HEK293 (cell line): ENCODE data around the gene OTOP3.
A peak's percentile ranks its signal among the peaks of the same experiment; 100 is the strongest.
"Not testable (repeated sequence)": the region's sequence is repeated elsewhere in the genome, so short reads cannot be mapped to it uniquely, and the experiment has no call there.

Source experiments
- CTCF ChIA-PET: fragments of 350-600 bp; formaldehyde crosslinking; extraction: SDS; loops from one replicate; lab custom pipeline; 2021; ENCODE audit warnings: antibody characterized with exemption; lab: Yijun Ruan, JAX
- POLR2A ChIA-PET: fragments of 300-600 bp; formaldehyde crosslinking; extraction: SDS; loops from one replicate; lab custom pipeline; 2020; ENCODE audit warnings: antibody characterized with exemption, inconsistent platforms; lab: Yijun Ruan, JAX
- H3K27ac ChIP-seq: fragments of 200-500 bp; sonication (Bioruptor generic); 2 replicates; pipeline ENCODE4 v1.5.1; 2014; ENCODE audit warnings: low read depth, low read length, control low read depth, inconsistent platforms; ENCODE audit errors: extremely low read depth
- H3K36me3 ChIP-seq, 2 experiments: fragments of 200-500 bp in 1 of 2; sonication (Bioruptor generic) in 1 of 2; 1 replicate in 1 of 2; 2 replicates in 1 of 2; pipeline ENCODE4 v1.5.1; 2014 to 2017; ENCODE audit warnings: inconsistent platforms in 2 of 2, low read length in 2 of 2; ENCODE audit not compliant: control insufficient read depth in 2 of 2, insufficient read depth in 1 of 2
- H3K4me1 ChIP-seq: fragments of 200-500 bp; sonication (Bioruptor generic); 2 replicates; pipeline ENCODE4 v1.5.1; 2014; ENCODE audit warnings: mild to moderate bottlenecking, low read length, inconsistent platforms; ENCODE audit not compliant: control insufficient read depth, insufficient read depth
- H3K4me3 ChIP-seq: 2 replicates; pipeline ENCODE4 v1.5.1; 2011; ENCODE audit warnings: low read depth, mild to moderate bottlenecking, control low read depth, low read length, moderate library complexity
- H3K9me3 ChIP-seq: fragments of 200-500 bp; sonication (Bioruptor generic); 2 replicates; pipeline ENCODE4 v1.5.1; 2014; ENCODE audit warnings: low read depth, low read length, inconsistent platforms; ENCODE audit not compliant: control insufficient read depth, insufficient read depth
- HOXC10 ChIP-seq: sonication (generic); formaldehyde crosslinking; IDR thresholded peaks from 2 replicates; pipeline ENCODE4 v1.8.1; 2023; ENCODE audit warnings: mild to moderate bottlenecking, missing genetic modification reagents
- PBX3 ChIP-seq: sonication (generic); formaldehyde crosslinking; IDR thresholded peaks from 2 replicates; pipeline ENCODE4 v1.8.1; 2022; ENCODE audit warnings: mild to moderate bottlenecking, moderate library complexity, missing genetic modification reagents
- SCRT1 ChIP-seq: fragments of 450-650 bp; formaldehyde crosslinking; IDR thresholded peaks from 2 replicates; pipeline ENCODE4 v1.5.1; 2016; ENCODE audit warnings: missing biosample characterization, missing genetic modification characterization, borderline replicate concordance
- SCRT2 ChIP-seq: fragments of 450-650 bp; formaldehyde crosslinking; IDR thresholded peaks from 2 replicates; pipeline ENCODE4 v1.5.1; 2016; ENCODE audit warnings: missing biosample characterization, missing genetic modification characterization
- ZBTB17 ChIP-seq: fragments of 450-650 bp; formaldehyde crosslinking; IDR thresholded peaks from 2 replicates; pipeline ENCODE4 v1.5.1; 2016; ENCODE audit warnings: missing biosample characterization, missing genetic modification characterization
- ZNF121 ChIP-seq: fragments of 450-650 bp; formaldehyde crosslinking; IDR thresholded peaks from 2 replicates; pipeline ENCODE4 v1.5.1; 2016; ENCODE audit warnings: missing biosample characterization, missing genetic modification characterization
- ZNF169 ChIP-seq: fragments of 450-650 bp; formaldehyde crosslinking; IDR thresholded peaks from 2 replicates; pipeline ENCODE4 v1.5.1; 2016; ENCODE audit warnings: missing biosample characterization, missing genetic modification characterization
- ZNF302 ChIP-seq: fragments of 450-650 bp; formaldehyde crosslinking; IDR thresholded peaks from 2 replicates; pipeline ENCODE4 v1.5.1; 2016; ENCODE audit warnings: missing biosample characterization, missing genetic modification characterization, low read depth
- ZNF335 ChIP-seq: fragments of 450-650 bp; formaldehyde crosslinking; conservative IDR thresholded peaks from 2 replicates; pipeline ENCODE4 v1.5.1; 2016; ENCODE audit warnings: missing biosample characterization, missing genetic modification characterization
- ZNF518A ChIP-seq: fragments of 450-650 bp; formaldehyde crosslinking; conservative IDR thresholded peaks from 2 replicates; pipeline ENCODE4 v1.5.1; 2016; ENCODE audit warnings: low read depth, missing biosample characterization, missing genetic modification characterization
- ZNF585B ChIP-seq: fragments of 450-650 bp; formaldehyde crosslinking; IDR thresholded peaks from 2 replicates; pipeline ENCODE4 v1.5.1; 2016; ENCODE audit warnings: missing biosample characterization, missing genetic modification characterization
- ZNF600 ChIP-seq: fragments of 450-650 bp; formaldehyde crosslinking; IDR thresholded peaks from 2 replicates; pipeline ENCODE4 v1.5.1; 2016; ENCODE audit warnings: missing biosample characterization, missing genetic modification characterization
- ZNF654 ChIP-seq: fragments of 450-650 bp; formaldehyde crosslinking; IDR thresholded peaks from 2 replicates; pipeline ENCODE4 v1.5.1; 2016; ENCODE audit warnings: low read depth, missing biosample characterization, missing genetic modification characterization
- ZNF664 ChIP-seq: fragments of 450-650 bp; formaldehyde crosslinking; IDR thresholded peaks from 2 replicates; pipeline ENCODE4 v1.5.1; 2016; ENCODE audit warnings: missing biosample characterization, missing genetic modification characterization
- ZNF76 ChIP-seq: fragments of 450-650 bp; formaldehyde crosslinking; IDR thresholded peaks from 2 replicates; pipeline ENCODE4; 2016; ENCODE audit warnings: low read depth, missing biosample characterization, missing genetic modification characterization, borderline replicate concordance
- ZNF791 ChIP-seq: fragments of 450-650 bp; formaldehyde crosslinking; IDR thresholded peaks from 2 replicates; pipeline ENCODE4 v1.5.1; 2016; ENCODE audit warnings: missing biosample characterization, missing genetic modification characterization

OTOP3 gene

GRCh38 chr17:74981979-74982662, 46.4 kb downstream of the OTOP3 start (continued):
- TF ChIP-seq ZNF585B (tag by site-specific recombination), result no peak
- no peak for TF ChIP-seq ZNF302 (tag by site-specific recombination)
- TF ChIP-seq ZNF791 (tag by site-specific recombination), result no peak
- no peak for TF ChIP-seq ZNF169 (tag by site-specific recombination)
- peak; percentile 94 for TF ChIP-seq PBX3

- H3K27ac ChIP-seq, result peak overlapping the region; percentile 79
- TF ChIP-seq ZBTB17 (tag by site-specific recombination) (peak; percentile 72; the same call in 1 of the 2 replicates), SCRT2 (tag by site-specific recombination) (peak; percentile 97), ZNF654 (tag by site-specific recombination) (0 out of 2 replicates have a peak, but pooled peaks have one; percentile 4), SCRT1 (tag by site-specific recombination) (peak; percentile 87; the same call in 1 of the 2 replicates), ZNF664 (tag by site-specific recombination) (peak; percentile 75), ZNF121 (tag by site-specific recombination) (peak; percentile 93), ZNF600 (tag by site-specific recombination) (peak; percentile 78), ZNF76 (tag by site-specific recombination) (peak; percentile 3; the same call in 1 of the 2 replicates), HOXC10 (CRISPR knock-in tag) (peak; percentile 33; the same call in 1 of the 2 replicates), ZNF335 (tag by site-specific recombination) (peak; percentile 69), ZNF518A (tag by site-specific recombination) (peak; percentile 55; the same call in 1 of the 2 replicates)
- H3K9me3 ChIP-seq, H3K36me3 ChIP-seq, H3K4me1 ChIP-seq: not testable (repeated sequence)
- CTCF ChIA-PET, result interaction anchor here (0.6 to 3.9 kb wide), 8 partner anchors 19 to 223 kb away, joined by 3 to 18 read pairs (median 6); partner anchors contain the start of genes MRPL58 and NUP85
- H3K4me3 ChIP-seq, result peak overlapping the region; percentile 56
- POLR2A ChIA-PET, result interaction anchor here (0.5 to 2.3 kb wide), 10 partner anchors 10 to 873 kb away, joined by 3 to 24 read pairs (median 7); partner anchors contain the start of genes FDXR, HID1, MRPL58 and NT5C
Measured at GRCh38 chr17:74982663-74983313, 47.1 kb downstream of the OTOP3 start.
